ENCODE results near the gene DR1. TPM values are rescaled to one million over a fixed set of nuclear protein-coding genes. Genes with fewer than 3 reads are reported as not detected.
A peak's percentile ranks its signal among the peaks of the same experiment; 100 is the strongest.

The DR1 gene
- total and polyA plus RNA-seq, 2 experiments from 2014 or later, result 49.2 to 51.0 TPM

DNA sequence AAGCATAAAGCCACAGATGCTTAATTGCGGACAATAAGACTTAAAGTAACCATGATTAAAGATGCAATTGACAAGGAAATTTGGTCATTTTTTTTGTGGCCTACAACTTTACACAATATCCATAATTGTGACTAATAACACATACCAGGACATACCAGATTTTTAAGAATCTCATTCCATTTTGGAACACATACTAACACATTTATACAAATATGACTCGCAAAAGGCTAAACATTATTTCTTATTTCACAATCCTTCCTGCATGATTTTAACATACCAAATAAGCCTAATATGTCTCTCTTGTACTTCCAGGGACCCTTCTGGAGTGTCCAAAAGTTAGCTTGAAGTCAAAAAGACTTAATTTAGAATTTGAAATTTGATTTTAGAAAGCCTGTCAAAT lies 48.8 kb downstream of the DR1 start:
- TF ChIP-seq EZH2 (IDR thresholded peaks at IDR 0.05; ENCODE audit: insufficient read depth, poor library complexity, severe bottlenecking) (no peak), EZH2phosphoT487 (IDR thresholded peaks at IDR 0.05; ENCODE audit: insufficient read depth, low read depth) (no peak)
- no peaks in the 10 kb centered on the region for H3K9me2 ChIP-seq (ENCODE audit: insufficient read depth)

DNA sequence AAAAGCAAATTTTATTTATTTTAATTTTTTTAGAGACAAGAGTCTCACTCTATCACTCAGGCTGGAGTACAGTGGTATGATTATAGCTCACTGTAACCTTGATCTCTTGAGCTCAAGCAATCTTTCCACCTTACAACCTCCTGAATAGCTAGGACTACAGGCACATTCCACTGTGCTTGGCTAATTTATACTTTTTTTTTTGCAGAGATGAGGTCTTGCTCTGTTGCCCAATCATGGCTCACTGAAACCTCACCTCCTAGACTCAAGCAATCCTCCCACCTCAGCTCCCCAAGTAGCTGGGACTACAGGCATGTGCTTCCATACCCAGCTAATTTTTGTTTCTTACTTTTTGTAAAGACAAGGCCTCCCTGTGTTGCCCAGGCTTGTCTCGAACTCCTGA lies 49.5 kb downstream of the DR1 start:
- TF ChIP-seq EZH2 (IDR thresholded peaks at IDR 0.05; ENCODE audit: insufficient read depth, poor library complexity, severe bottlenecking) (no peak), EZH2phosphoT487 (IDR thresholded peaks at IDR 0.05; ENCODE audit: insufficient read depth, low read depth) (no peak)
- no peaks in the 10 kb centered on the region for H3K27me3 ChIP-seq (replicated peaks; ENCODE audit: insufficient read depth)
- H3K79me2 ChIP-seq (ENCODE audit: insufficient read depth), result no peaks in the 10 kb centered on the region
- WGBS, 2 experiments (ENCODE audit: low coverage in 1 of 2, low lambda C conversion rate in 2 of 2, missing lambda C conversion rate in 2 of 2), result 77 to 94% methylated on average over 1 of the region's 1 CpG
- no peaks in the 10 kb centered on the region for H3K36me3 ChIP-seq (ENCODE audit: low read depth)
- H3K4me2 ChIP-seq (ENCODE audit: unreplicated experiment), result no peak overlapping the region
- peaks cover 13% of the 10 kb centered on the region for H3K4me1 ChIP-seq (ENCODE audit: insufficient read depth)
- no peak overlapping the region for H2AFZ ChIP-seq
- DNase-seq, result peak; percentile 43
- no peak overlapping the region for H3K27ac ChIP-seq
- in situ Hi-C loops (cut with MboI), result no loop called here
- H3K9ac ChIP-seq, result no peak overlapping the region
- H3K9me3 ChIP-seq (ENCODE audit: low read depth), result no peaks in the 10 kb centered on the region
- H3K9me2 ChIP-seq (ENCODE audit: insufficient read depth), result no peaks in the 10 kb centered on the region
- no peaks in the 10 kb centered on the region for H4K20me1 ChIP-seq (ENCODE audit: insufficient read depth)
- no peak overlapping the region for H3K4me3 ChIP-seq
- H3F3A ChIP-seq (ENCODE audit: insufficient read depth), result 0 out of 2 replicates have a peak, but pooled peaks cover 4% of the 10 kb centered on the region

More for the DNA sequence above, 48.8 kb downstream of the DR1 start:
- 89 to 93% methylated on average over 2 of the region's 2 CpGs for WGBS, 2 experiments (ENCODE audit: low coverage in 1 of 2, low lambda C conversion rate in 2 of 2, missing lambda C conversion rate in 2 of 2)
- in situ Hi-C loops (cut with MboI), result no loop called here
- H3K9ac ChIP-seq, result no peak overlapping the region
- no peaks in the 10 kb centered on the region for H4K20me1 ChIP-seq (ENCODE audit: insufficient read depth)
- H3F3A ChIP-seq (ENCODE audit: insufficient read depth), result 0 out of 2 replicates have a peak, but pooled peaks cover 4% of the 10 kb centered on the region
- H3K36me3 ChIP-seq (ENCODE audit: low read depth), result no peaks in the 10 kb centered on the region
- peaks cover 13% of the 10 kb centered on the region for H3K4me1 ChIP-seq (ENCODE audit: insufficient read depth)
- peak overlapping the region; percentile 9; the same call in 1 of the 2 replicates for H3K27ac ChIP-seq
- no peaks in the 10 kb centered on the region for H3K79me2 ChIP-seq (ENCODE audit: insufficient read depth)
- H3K9me3 ChIP-seq (ENCODE audit: low read depth), result no peaks in the 10 kb centered on the region
- peak; percentile 43 for DNase-seq
- H2AFZ ChIP-seq, result no peak overlapping the region
- H3K4me2 ChIP-seq (ENCODE audit: unreplicated experiment), result no peak overlapping the region
- no peak overlapping the region for H3K4me3 ChIP-seq
- H3K27me3 ChIP-seq (replicated peaks; ENCODE audit: insufficient read depth), result no peaks in the 10 kb centered on the region

DNA sequence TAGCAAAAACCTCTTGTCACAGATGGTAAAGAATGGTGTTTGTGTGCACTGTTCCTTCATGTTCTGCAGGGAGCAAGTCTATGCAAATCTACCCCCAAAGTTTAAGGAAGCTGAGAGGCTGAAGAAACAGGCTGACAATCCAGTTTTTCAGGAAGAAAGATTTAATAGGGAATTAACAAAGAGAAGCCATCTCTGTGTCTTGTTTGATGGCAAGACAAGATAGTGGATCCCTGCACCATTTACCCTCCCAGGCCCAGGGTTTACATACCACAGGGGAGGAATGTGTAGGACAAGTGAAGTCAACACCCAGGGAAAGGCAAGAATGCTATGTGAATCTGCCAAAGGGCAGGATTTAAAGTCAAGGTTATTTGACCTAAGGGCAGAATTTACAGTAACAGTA lies 54.1 kb downstream of the DR1 start:
- no peak overlapping the region for H3K9ac ChIP-seq
- TF ChIP-seq EZH2phosphoT487 (IDR thresholded peaks at IDR 0.05; ENCODE audit: insufficient read depth, low read depth) (no peak), EZH2 (IDR thresholded peaks at IDR 0.05; ENCODE audit: insufficient read depth, poor library complexity, severe bottlenecking) (no peak)
- in situ Hi-C loops (cut with MboI), result no loop called here
- no peaks in the 10 kb centered on the region for H3K36me3 ChIP-seq (ENCODE audit: low read depth)
- H3K9me2 ChIP-seq (ENCODE audit: insufficient read depth), result no peaks in the 10 kb centered on the region
- no peak overlapping the region for H3K27ac ChIP-seq
- H4K20me1 ChIP-seq (ENCODE audit: insufficient read depth), result no peaks in the 10 kb centered on the region
- H3K27me3 ChIP-seq (replicated peaks; ENCODE audit: insufficient read depth), result no peaks in the 10 kb centered on the region
- no peak for DNase-seq
- peaks cover 7% of the 10 kb centered on the region for H3K4me1 ChIP-seq (ENCODE audit: insufficient read depth)
- H3K9me3 ChIP-seq (ENCODE audit: low read depth), result no peaks in the 10 kb centered on the region
- H3F3A ChIP-seq (ENCODE audit: insufficient read depth), result 0 out of 2 replicates have a peak, but pooled peaks cover under 1% of the 10 kb centered on the region
- no peak overlapping the region for H2AFZ ChIP-seq
- no peaks in the 10 kb centered on the region for H3K79me2 ChIP-seq (ENCODE audit: insufficient read depth)
- no peak overlapping the region for H3K4me3 ChIP-seq
- H3K4me2 ChIP-seq (ENCODE audit: unreplicated experiment), result no peak overlapping the region

DNA sequence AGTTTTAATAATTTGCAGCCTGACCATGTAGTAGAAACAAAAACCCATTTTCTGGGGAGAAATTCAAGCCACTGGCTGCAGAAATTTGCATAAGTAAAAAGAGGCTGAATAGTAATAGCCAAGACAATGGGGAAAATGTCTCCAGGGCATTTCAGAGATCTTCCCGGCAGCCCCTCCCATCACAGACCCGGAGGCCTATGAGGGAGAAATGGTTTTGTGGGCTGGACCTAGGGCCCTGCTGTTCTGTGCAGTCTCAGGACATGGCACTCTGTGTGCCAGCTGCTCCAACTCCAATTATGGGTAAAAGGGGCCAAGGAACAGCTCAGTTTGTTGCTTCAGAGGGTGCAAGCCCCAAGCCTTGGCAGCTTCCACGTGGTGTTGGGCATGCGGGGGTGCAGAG lies 62.5 kb downstream of the DR1 start:
- Histone ChIP-seq H4K20me1 (ENCODE audit: insufficient read depth) (no peaks in the 10 kb centered on the region), H3K79me2 (ENCODE audit: insufficient read depth) (no peaks in the 10 kb centered on the region), H3K9me3 (ENCODE audit: low read depth) (no peaks in the 10 kb centered on the region), H3K36me3 (ENCODE audit: low read depth) (no peaks in the 10 kb centered on the region), H3K9me2 (ENCODE audit: insufficient read depth) (no peaks in the 10 kb centered on the region), H2AFZ (no peak overlapping the region), H3K9ac (no peak overlapping the region), H3K4me3 (no peak overlapping the region), H3K4me2 (ENCODE audit: unreplicated experiment) (no peak overlapping the region), H3K27me3 (replicated peaks; ENCODE audit: insufficient read depth) (no peaks in the 10 kb centered on the region), H3K4me1 (ENCODE audit: insufficient read depth) (no peaks in the 10 kb centered on the region), H3F3A (ENCODE audit: insufficient read depth) (no peaks in the 10 kb centered on the region), H3K27ac (no peak overlapping the region)
- no peak for DNase-seq
- TF ChIP-seq EZH2 (IDR thresholded peaks at IDR 0.05; ENCODE audit: insufficient read depth, poor library complexity, severe bottlenecking), result no peak
- TF ChIP-seq EZH2phosphoT487 (IDR thresholded peaks at IDR 0.05; ENCODE audit: insufficient read depth, low read depth), result no peak
- in situ Hi-C loops (cut with MboI), result no loop called here
- 59 to 61% methylated on average over 4 of the region's 4 CpGs for WGBS, 2 experiments (ENCODE audit: low coverage in 1 of 2, low lambda C conversion rate in 2 of 2, missing lambda C conversion rate in 2 of 2)

DNA sequence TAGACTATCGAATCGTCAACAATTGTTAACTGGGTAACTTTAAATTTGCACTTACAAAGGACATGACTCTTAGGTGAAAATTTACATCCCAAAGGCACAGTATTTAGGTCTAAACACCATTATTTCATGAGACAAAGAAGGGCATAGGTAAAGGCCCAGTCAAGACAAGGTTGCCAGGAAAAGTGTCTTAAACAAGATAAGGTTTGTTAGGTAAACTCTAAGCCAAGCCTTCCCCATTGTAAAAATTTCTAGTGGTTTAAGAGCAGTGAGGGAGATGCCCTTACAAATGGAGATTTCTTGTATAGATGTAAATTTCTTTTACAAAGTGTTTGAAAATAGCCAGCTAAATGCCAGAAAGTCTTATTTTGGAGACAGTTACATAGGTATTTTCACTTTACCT lies 65.3 kb downstream of the DR1 start:
- Histone ChIP-seq H3K9me3 (ENCODE audit: low read depth) (no peaks in the 10 kb centered on the region), H3K36me3 (ENCODE audit: low read depth) (no peaks in the 10 kb centered on the region), H4K20me1 (ENCODE audit: insufficient read depth) (no peaks in the 10 kb centered on the region), H3K27ac (no peak overlapping the region), H3K4me3 (no peak overlapping the region), H2AFZ (no peak overlapping the region), H3K9ac (no peak overlapping the region), H3K4me1 (ENCODE audit: insufficient read depth) (peaks cover 4% of the 10 kb centered on the region; the same call in 1 of the 2 replicates), H3K27me3 (replicated peaks; ENCODE audit: insufficient read depth) (no peaks in the 10 kb centered on the region), H3F3A (ENCODE audit: insufficient read depth) (no peaks in the 10 kb centered on the region), H3K9me2 (ENCODE audit: insufficient read depth) (no peaks in the 10 kb centered on the region), H3K79me2 (ENCODE audit: insufficient read depth) (no peaks in the 10 kb centered on the region), H3K4me2 (ENCODE audit: unreplicated experiment) (no peak overlapping the region)
- no peak for DNase-seq
- TF ChIP-seq EZH2phosphoT487 (IDR thresholded peaks at IDR 0.05; ENCODE audit: insufficient read depth, low read depth) (no peak), EZH2 (IDR thresholded peaks at IDR 0.05; ENCODE audit: insufficient read depth, poor library complexity, severe bottlenecking) (no peak)
- in situ Hi-C loops (cut with MboI), result no loop called here
- WGBS, 2 experiments (ENCODE audit: low coverage in 1 of 2, low lambda C conversion rate in 2 of 2, missing lambda C conversion rate in 2 of 2), result 57 to 64% methylated on average over 2 of the region's 2 CpGs
